GM21423 (cell line): Measurements from ENCODE around the gene CDC45.

Experiments used
- ATAC-seq: cut with Tn5 transposase; IDR thresholded peaks from one replicate; pipeline ENCODE4 v1.9.1; 2021; ENCODE audit warnings: mild to moderate bottlenecking, moderate library complexity; ENCODE audit not compliant: unreplicated experiment

CDC45 gene

GRCh38 chr22:19448076-19448607 is 31.6 kb upstream of the CDC45 start:
- peak; percentile 47 for ATAC-seq

GRCh38 chr22:19448739-19449421 is 30.8 kb upstream of the CDC45 start:
- ATAC-seq, result no peak

GRCh38 chr22:19449422-19449767 is 30.3 kb upstream of the CDC45 start:
- no peak for ATAC-seq

- ATAC-seq, result no peak
Observed at GRCh38 chr22:19450363-19451175, 29.2 kb upstream of the CDC45 start.

- ATAC-seq, result no peak
Observed at GRCh38 chr22:19451570-19451969, 28.1 kb upstream of the CDC45 start.

GRCh38 chr22:19453718-19454117 is 26.0 kb upstream of the CDC45 start:
- no peak for ATAC-seq

- ATAC-seq, result no peak
Observed at GRCh38 chr22:19454156-19454555, 25.6 kb upstream of the CDC45 start.

GRCh38 chr22:19455033-19455432 is 24.7 kb upstream of the CDC45 start:
- no peak for ATAC-seq

- ATAC-seq, result no peak
Observed at GRCh38 chr22:19455585-19456370, 23.9 kb upstream of the CDC45 start.

GRCh38 chr22:19456541-19456940 is 23.2 kb upstream of the CDC45 start:
- no peak for ATAC-seq

- ATAC-seq, result no peak
Observed at GRCh38 chr22:19457828-19458428, 21.8 kb upstream of the CDC45 start.

GRCh38 chr22:19460036-19460435 is 19.7 kb upstream of the CDC45 start:
- no peak for ATAC-seq

- no peak for ATAC-seq
Observed at GRCh38 chr22:19461506-19461905, 18.2 kb upstream of the CDC45 start.

GRCh38 chr22:19463008-19463407 is 16.7 kb upstream of the CDC45 start:
- no peak for ATAC-seq

GRCh38 chr22:19463491-19464469 is 15.9 kb upstream of the CDC45 start:
- no peak for ATAC-seq

- ATAC-seq, result no peak
Observed at GRCh38 chr22:19464546-19464945, 15.2 kb upstream of the CDC45 start.

GRCh38 chr22:19464975-19465374 is 14.7 kb upstream of the CDC45 start:
- no peak for ATAC-seq

GRCh38 chr22:19466126-19466716 is 13.5 kb upstream of the CDC45 start:
- no peak for ATAC-seq
